ENCODE results near the gene PML. TPM values are rescaled to one million over a fixed set of nuclear protein-coding genes. Genes with fewer than 3 reads are reported as not detected.
A peak's percentile ranks its signal among the peaks of the same experiment; 100 is the strongest.

The PML gene
- total RNA-seq, 1 experiment from 2014 or later, result 9.8 TPM

GRCh38 chr15:73986776-73987056, 7.8 kb upstream of the PML start:
- Histone ChIP-seq H3K4me3 (no peak overlapping the region), H3K27ac (no peak overlapping the region), H3K4me1 (peaks cover 69% of the 10 kb centered on the region)

GRCh38 chr15:73987250-73987649, 7.3 kb upstream of the PML start:
- no peaks in the 10 kb centered on the region for H3K36me3 ChIP-seq
- no peak overlapping the region for H3K27ac ChIP-seq
- no peak for DNase-seq
- no peak overlapping the region for H3K4me3 ChIP-seq
- H3K9me3 ChIP-seq (replicated peaks), result no peaks in the 10 kb centered on the region
- no peaks in the 10 kb centered on the region for H3K27me3 ChIP-seq
- peaks cover 64% of the 10 kb centered on the region for H3K4me1 ChIP-seq

More at GRCh38 chr15:73986776-73987056, 7.8 kb upstream of the PML start:
- H3K36me3 ChIP-seq, result no peaks in the 10 kb centered on the region
- H3K9me3 ChIP-seq (replicated peaks), result no peaks in the 10 kb centered on the region
- no peak for DNase-seq
- H3K27me3 ChIP-seq, result no peaks in the 10 kb centered on the region

DNA sequence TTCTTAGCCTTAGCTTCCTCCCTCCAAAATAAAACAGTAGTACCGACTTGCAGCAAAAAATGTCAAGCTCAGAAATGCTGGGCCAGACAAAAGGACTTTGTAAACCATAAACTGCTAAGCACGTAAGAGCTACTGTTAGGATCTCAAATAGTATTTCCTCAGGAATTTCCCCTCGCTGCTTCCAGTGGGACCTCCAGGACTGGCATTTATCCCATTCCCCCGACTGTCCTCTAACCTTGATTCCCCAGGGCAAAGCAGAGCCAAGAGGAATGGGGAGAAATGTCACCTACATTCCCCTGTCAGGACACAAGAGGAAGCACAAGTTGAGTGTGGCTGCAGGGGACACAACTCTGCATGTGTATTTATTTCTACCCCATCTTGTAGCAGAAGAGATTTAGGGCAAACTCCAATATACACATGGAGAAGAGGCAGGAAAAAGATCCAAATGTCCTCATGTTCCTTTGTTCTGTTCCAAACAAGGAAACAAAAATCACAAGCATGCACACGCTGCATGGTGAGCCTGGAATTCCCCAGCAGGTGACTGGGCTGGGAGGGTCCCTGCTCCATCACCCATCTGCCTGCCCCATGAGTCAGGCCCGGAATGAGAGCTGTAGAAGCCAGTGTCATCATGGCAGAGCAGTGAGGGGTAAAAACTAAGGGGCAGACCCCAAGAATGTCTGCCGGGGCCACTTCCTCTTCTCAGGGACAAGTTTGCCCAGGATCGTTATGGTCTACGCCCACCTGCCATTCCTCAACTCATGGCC, 6.7 kb upstream of the PML start:
- Histone ChIP-seq H3K27me3 (no peaks in the 10 kb centered on the region), H3K27ac (no peak overlapping the region), H3K4me3 (no peak overlapping the region), H3K9me3 (replicated peaks) (no peaks in the 10 kb centered on the region), H3K4me1 (peaks cover 59% of the 10 kb centered on the region), H3K36me3 (no peaks in the 10 kb centered on the region)
- no peak for DNase-seq

DNA sequence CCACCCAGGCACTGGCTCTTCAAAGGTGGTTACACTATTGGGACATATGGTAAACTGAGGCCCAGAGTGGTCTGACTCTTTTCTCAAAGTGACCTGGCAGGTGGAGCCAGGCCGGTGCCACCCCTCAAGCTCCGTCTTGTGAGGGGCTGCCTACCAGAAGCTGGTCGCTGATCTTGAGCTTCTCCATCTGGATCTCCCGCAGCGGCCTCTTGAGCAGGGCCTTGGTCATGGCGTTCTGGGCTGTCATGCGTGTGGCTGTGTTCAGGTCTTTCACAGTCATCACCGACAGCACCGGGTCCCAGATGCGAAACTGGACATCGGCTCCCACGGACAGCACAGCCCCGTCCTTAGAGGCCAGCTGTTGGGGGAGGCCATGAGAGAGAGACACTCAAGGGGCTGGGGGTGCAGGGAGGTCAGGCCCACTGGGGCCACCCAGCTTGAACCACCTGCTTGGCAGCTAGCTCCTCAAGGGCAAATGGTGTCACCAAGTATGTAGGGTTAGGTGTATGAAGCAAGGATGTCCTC, 6.0 kb upstream of the PML start:
- peaks cover 53% of the 10 kb centered on the region for H3K4me1 ChIP-seq
- no peaks in the 10 kb centered on the region for H3K36me3 ChIP-seq
- no peaks in the 10 kb centered on the region for H3K27me3 ChIP-seq
- H3K4me3 ChIP-seq, result no peak overlapping the region
- H3K9me3 ChIP-seq (replicated peaks), result no peaks in the 10 kb centered on the region
- no peak overlapping the region for H3K27ac ChIP-seq
- no peak for DNase-seq

- no peaks in the 10 kb centered on the region for H3K27me3 ChIP-seq
- peak in 1 of 2 experiments; percentile 48 for DNase-seq
- H3K36me3 ChIP-seq, result no peaks in the 10 kb centered on the region
- H3K9me3 ChIP-seq (replicated peaks), result no peaks in the 10 kb centered on the region
- no peak overlapping the region for H3K4me3 ChIP-seq
- H3K4me1 ChIP-seq, result peaks cover 46% of the 10 kb centered on the region
- H3K27ac ChIP-seq, result no peak overlapping the region
Measured at GRCh38 chr15:73989001-73989798, 5.3 kb upstream of the PML start.

- Histone ChIP-seq H3K27ac (no peak overlapping the region), H3K36me3 (no peaks in the 10 kb centered on the region), H3K27me3 (no peaks in the 10 kb centered on the region), H3K4me3 (no peak overlapping the region), H3K9me3 (replicated peaks) (no peaks in the 10 kb centered on the region), H3K4me1 (peaks cover 33% of the 10 kb centered on the region)
- no peak for DNase-seq
Measured at GRCh38 chr15:73990250-73991005, 4.1 kb upstream of the PML start.

DNA sequence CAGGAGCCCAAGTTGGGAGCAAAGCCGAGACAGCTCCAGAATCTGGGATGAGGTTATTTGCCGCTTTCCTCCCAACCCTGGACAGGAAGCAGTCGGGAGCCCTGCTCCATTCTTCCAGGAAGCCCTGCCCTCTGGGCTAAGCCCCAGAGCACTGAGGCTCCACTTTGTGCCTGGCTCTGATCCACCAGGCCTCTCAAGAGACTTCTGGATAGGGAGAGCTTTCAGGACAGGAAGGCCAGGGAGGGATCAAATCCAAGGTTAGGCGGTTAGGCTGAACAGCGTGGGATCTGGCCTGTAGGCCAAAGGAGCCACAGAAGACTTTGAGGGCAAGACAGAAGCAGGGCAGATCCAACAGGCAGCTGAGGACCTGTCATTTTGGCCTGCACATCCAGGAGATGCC, 3.3 kb upstream of the PML start:
- Histone ChIP-seq H3K27ac (no peak overlapping the region), H3K27me3 (no peaks in the 10 kb centered on the region), H3K36me3 (no peaks in the 10 kb centered on the region), H3K4me3 (peak overlapping the region; percentile 74), H3K4me1 (peaks cover 28% of the 10 kb centered on the region), H3K9me3 (replicated peaks) (no peaks in the 10 kb centered on the region)
- DNase-seq, result no peak

- no peaks in the 10 kb centered on the region for H3K9me3 ChIP-seq (replicated peaks)
- no peaks in the 10 kb centered on the region for H3K36me3 ChIP-seq
- H3K4me3 ChIP-seq, result peak within 1 kb of the TSS; percentile 74
- H3K27ac ChIP-seq, result no peak within 1 kb of the TSS
- no peaks in the 10 kb centered on the region for H3K27me3 ChIP-seq
- peak; percentile 89 to 93 for DNase-seq
- H3K4me1 ChIP-seq, result peaks cover 28% of the 10 kb centered on the region
Measured at GRCh38 chr15:73991726-73992593, 2.6 kb upstream of the PML start, which contains the start of gene STOML1. STOML1 (minus strand) TSS chr15:73992295; CDS start chr15:73992223, 72 bp downstream.

GRCh38 chr15:73992594-73992898, 2.0 kb upstream of the PML start:
- H3K36me3 ChIP-seq, result no peaks in the 10 kb centered on the region
- peak overlapping the region; percentile 74 for H3K4me3 ChIP-seq
- H3K27ac ChIP-seq, result no peak overlapping the region
- no peaks in the 10 kb centered on the region for H3K27me3 ChIP-seq
- no peak for DNase-seq
- no peaks in the 10 kb centered on the region for H3K9me3 ChIP-seq (replicated peaks)
- H3K4me1 ChIP-seq, result peaks cover 28% of the 10 kb centered on the region

GRCh38 chr15:73993211-73993994, 1.1 kb upstream of the PML start:
- Histone ChIP-seq H3K36me3 (no peaks in the 10 kb centered on the region), H3K9me3 (replicated peaks) (no peaks in the 10 kb centered on the region), H3K27me3 (no peaks in the 10 kb centered on the region), H3K27ac (no peak overlapping the region), H3K4me3 (no peak overlapping the region), H3K4me1 (peaks cover 28% of the 10 kb centered on the region)
- no peak for DNase-seq

DNA sequence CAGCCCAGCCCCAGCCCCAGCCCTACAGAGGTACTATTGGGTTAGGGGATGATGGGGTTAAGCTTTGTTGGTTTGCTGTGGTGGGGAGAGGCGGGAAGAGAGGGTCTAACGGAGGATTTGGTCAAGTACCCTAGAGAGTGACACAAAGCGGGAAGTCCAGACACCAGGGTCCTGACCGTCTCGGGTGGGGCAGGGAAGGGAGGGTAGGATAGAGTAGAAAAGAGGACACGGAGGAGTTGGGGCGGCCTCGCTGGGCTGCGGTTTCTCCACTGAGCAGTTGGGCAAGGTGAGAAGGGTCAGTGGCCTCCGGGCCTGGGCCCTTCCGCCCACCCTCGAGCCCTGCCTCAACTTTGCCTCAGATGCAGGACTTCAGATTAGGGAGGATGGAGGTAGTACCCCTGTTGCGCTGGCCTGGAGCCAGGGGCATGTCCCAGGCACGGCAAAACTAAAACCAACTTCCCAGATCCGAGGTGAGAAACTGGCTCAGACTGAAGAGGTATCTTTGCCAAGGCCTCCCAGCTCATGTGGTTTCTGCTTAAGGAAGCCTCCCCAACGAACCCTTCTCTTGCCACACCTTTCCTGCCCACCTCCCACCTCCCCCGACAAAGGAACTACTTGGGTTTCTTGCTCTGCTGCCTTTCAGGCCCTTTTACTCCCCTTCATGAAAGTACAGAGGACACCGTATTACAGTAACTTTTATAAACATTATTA, 551 bp downstream of the PML start:
- peak in 1 of 2 experiments; percentile 33 for DNase-seq
- Histone ChIP-seq H3K9me3 (replicated peaks) (no peaks in the 10 kb centered on the region), H3K4me1 (peaks cover 14% of the 10 kb centered on the region), H3K27me3 (no peaks in the 10 kb centered on the region), H3K36me3 (no peaks in the 10 kb centered on the region), H3K4me3 (peak overlapping the region; percentile 79), H3K27ac (peak overlapping the region; percentile 40)

- DNase-seq, result no peak
- H3K36me3 ChIP-seq, result no peaks in the 10 kb centered on the region
- no peaks in the 10 kb centered on the region for H3K9me3 ChIP-seq (replicated peaks)
- no peak overlapping the region for H3K27ac ChIP-seq
- H3K4me1 ChIP-seq, result peaks cover 3% of the 10 kb centered on the region
- no peaks in the 10 kb centered on the region for H3K27me3 ChIP-seq
- no peak overlapping the region for H3K4me3 ChIP-seq
Measured at GRCh38 chr15:73996267-73996666, 1.8 kb downstream of the PML start.

GRCh38 chr15:73996939-73997338, 2.4 kb downstream of the PML start:
- H3K27ac ChIP-seq, result no peak overlapping the region
- no peak overlapping the region for H3K4me3 ChIP-seq
- no peaks in the 10 kb centered on the region for H3K9me3 ChIP-seq (replicated peaks)
- DNase-seq, result no peak
- H3K36me3 ChIP-seq, result peaks cover 2% of the 10 kb centered on the region; the same call in 1 of the 2 replicates
- no peaks in the 10 kb centered on the region; the same call in 1 of the 2 replicates for H3K4me1 ChIP-seq
- H3K27me3 ChIP-seq, result no peaks in the 10 kb centered on the region

Measured in SJCRH30 (cell line).